Measurements from ENCODE around the gene PSME2.
"Not testable (repeated sequence)": the region's sequence is repeated elsewhere in the genome, so short reads cannot be mapped to it uniquely, and the experiment has no call there.

PSME2 gene

DNA sequence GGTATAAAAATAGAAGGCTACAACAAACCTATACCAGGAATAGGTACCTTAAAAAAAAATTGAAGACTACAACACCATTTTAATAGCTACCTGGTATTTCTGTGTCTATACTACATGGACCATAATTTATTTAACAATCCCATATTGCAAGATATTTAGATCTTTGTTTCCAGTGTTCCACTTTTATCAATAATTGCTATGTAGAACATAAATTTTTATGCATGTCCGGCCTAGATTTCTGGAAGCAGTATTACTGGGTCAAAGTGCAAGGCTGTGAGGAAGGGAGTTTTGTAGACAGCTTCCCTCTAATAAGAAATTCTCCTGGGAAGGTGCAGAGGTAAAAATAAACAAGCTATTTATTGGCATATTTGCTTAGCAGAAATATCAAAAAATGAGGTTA lies 35.9 kb downstream of the PSME2 start:
- DNase-seq, result no peak

DNA sequence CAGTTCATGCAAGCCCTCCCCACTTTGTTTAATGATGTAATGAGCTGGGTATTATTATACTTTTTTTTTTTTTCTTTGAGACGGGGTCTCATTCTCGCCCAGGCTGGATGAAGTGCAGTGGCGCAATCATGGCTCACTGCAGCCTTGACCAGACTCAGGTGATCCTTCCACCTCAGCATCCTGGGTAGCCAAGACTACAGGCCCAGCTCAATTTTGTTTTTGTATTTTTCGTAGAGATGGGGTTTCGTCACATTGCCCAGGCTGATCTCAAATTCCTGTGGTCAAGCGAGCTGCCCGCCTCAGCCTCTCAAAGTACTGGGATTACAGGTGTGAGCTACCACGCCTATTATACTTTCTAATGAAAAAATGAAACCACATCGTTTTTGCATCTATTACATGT lies 36.4 kb downstream of the PSME2 start:
- no peak for DNase-seq

DNA sequence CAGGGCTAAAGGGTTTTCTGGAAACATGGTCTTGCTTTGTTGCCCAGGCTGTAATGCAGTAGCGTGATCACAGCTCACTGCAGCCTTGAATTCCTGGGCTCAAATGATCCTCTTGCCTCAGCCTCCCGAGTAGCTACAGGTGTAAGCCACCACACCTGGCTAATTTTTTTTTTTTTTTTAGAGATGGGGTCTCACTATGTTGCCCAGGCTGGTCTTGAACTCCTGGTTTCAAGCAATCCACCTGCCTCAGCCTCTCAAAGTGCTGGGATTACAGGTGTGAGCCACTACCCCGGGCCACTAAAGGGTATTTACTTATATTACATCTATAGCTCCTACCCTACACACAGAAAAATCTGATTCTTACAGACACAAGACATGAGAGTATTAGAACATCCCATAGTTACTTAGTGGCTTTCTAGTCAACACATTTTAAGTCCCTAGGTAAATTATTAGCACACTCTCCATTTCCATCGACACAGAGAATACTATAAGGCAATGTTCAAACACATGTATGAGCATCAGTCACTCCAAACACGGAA lies 38.0 kb downstream of the PSME2 start:
- DNase-seq, result no peak

DNA sequence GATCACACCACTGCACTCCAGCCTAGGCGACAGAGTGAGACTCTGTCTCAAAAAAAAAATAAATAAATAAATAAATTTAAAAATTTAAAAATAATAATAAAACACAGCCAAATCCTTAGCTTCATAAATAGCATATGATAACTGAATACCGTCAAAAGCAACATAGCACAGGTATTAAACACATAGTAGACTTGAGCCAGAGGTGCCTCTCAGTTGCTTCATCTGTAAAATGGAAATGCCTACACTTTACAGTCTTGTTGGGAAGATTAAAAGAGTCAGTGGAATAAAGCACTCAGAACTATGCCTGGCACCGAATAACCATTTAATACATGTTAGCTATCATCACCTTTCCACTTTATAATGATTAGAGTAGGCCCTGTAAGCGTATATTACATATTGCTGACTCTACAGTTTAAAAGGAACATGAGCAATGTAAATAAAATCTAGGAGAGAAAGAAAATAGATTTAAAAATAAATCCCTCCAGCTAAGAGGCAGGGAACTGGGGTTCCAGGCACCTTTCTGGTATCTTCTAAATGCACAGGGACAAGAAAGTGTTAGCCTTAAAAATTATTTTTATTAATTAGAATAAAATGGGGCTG lies 39.6 kb downstream of the PSME2 start:
- no peak for DNase-seq

DNA sequence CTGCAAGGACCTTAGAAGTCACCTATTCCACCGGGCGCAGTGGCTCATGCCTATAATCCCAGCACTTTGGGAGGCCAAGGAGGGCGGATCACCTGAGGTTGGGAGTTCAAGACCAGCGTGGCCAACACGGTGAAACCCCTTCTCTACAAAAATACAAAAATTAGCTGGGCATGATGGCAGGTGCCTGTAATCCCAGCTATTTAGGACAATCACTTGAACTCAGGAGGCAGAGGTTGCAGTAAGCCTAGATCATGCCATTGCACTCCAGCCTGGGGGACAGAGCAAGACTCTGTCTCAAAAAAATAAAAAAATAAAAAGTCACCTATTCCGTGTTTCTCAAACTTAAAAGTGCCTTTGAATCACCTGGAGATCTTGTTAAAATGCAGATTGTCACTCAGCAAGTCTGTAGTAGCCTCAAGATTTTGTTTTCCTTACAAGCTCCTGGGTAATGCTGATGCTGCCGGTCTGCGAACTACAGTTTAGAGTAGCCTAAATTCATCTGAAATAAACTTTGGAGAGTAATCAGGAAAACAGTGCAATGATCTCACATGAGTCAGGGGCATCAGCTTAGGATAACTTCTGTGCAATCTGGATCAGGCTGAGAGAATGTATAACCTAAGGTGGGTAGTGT lies 40.7 kb downstream of the PSME2 start:
- DNase-seq, result not testable (repeated sequence)

DNA sequence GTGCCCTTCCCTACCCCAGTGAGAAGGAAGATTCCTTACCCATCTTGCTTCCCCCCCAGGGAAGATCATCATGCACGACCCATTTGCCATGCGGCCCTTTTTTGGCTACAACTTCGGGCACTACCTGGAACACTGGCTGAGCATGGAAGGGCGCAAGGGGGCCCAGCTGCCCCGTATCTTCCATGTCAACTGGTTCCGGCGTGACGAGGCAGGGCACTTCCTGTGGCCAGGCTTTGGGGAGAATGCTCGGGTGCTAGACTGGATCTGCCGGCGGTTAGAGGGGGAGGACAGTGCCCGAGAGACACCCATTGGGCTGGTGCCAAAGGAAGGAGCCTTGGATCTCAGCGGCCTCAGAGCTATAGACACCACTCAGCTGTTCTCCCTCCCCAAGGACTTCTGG lies 43.0 kb downstream of the PSME2 start:
- DNase-seq, result no peak

DNA sequence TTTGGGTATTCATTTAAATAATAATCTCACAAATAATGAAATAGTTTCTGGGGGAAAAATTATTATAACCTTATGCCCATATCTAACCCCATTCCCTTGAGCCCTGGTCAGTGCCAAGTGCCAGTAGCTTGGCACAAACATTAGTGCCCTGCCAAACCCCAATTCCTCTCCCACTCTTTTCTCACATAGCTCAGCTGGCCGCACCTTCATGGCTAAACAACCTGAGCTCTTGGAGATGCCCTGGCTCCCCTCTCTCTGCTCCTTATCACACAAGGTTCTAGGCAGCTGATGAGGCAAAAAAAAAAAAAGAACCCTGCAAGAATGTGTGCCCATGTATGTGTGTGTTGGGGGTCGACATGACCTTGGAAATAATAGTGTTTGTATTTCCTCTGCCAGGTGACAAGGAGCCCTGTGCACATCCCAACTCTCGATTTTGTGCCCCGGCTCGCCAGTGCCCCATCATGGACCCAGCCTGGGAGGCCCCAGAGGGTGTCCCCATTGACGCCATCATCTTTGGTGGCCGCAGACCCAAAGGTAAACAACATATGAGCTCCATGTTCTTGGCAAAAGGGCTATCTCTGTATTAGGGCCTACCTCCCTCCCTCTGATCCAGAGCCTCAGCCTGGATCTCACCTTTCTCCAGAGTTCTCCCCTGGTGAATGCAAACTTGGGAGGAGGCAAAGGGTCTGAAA lies 43.9 kb downstream of the PSME2 start:
- DNase-seq, result no peak

DNA sequence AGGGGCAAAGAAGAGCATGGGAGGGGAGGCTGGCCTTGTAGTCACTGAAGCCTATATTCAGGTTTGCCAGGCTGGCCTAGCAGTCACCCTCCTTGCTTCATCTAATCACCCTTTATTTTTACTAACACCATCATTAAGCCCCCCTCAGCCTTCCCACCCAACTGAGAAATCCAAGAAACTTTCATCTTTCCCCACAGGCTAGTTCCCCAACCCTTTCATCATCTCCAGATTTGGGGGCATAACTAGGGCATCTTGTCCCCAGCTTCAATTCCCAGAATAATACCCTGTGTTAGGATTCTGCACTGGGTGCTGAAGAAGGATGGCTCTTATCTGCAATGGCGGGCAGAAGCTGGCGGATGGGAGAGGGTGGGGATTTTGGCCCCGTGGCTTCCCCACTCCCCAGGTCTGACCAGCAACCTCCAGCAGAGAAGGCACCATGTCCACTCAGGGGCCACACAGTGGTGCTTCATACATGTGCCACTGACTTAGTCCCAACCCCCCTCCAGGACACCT lies 45.4 kb downstream of the PSME2 start:
- no peak for DNase-seq

DNA sequence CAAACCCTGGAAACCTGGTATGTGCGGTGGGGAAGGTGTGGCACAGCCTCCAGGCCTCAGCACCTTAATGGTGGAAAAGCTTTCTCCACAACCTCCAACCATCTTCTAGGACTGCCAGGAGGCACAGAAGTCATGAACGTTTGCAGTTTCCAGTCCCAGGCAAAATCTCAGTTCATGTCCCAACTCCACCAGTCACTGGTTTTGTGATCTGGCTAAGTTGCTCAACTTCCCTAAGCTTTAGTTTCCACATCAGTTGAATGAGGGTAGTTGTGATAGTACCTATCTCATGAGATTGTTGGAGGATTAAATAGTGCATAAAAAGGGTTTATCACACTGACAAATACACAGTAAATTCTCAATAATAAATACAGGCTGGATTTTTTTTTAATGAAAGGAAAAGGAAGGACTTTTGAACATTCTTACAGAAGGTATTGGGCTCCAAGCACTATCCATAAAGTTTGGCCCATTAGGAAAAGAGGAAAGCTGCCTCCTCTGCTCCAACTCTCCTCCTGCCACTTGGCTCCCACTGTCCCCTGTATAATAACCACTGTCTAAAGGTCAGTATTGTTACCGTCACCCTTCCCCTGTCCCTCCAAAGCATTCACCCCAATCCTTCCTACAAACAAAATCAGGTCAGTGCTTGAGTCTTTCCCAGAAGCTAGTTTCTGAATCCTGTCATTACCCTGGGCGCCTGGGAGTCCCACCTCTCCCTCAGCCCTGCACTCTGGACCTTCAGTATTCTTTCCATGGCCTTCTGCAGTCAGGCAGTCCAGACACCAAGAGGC lies 46.0 kb downstream of the PSME2 start:
- no peak for DNase-seq

DNA sequence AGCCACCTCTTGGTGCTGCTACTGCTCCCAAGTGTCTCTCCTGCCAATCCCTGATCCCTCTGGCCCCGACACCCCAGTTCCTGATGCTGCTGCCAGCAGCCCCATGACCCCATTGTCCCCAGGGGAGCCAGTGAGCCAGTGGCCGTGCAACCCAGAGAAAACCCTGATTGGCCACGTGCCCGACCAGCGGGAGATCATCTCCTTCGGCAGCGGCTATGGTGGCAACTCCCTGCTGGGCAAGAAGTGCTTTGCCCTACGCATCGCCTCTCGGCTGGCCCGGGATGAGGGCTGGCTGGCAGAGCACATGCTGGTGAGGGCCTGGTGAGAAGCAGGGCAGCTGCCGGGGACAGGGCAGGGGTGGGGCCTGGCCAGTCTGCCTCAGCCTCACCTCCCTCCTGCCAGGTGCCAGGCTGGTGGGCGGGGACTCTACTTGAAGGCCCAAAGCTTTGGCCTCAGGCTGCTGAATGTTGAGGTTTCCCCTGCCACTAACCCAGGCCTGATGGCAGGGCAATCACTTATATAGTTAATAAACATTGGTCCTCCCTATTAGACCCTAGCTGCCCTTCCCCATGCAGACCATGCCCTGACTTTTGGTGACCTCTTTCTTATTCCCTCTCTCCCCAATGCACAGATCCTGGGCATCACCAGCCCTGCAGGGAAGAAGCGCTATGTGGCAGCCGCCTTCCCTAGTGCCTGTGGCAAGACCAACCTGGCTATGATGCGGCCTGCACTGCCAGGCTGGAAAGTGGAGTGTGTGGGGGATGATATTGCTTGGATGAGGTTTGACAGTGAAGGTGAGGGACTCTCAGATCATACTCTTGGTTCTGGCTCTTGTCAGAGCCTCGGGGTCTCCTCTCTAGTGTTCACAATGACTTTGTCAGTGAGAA lies 47.2 kb downstream of the PSME2 start:
- DNase-seq, result peak; percentile 52

DNA sequence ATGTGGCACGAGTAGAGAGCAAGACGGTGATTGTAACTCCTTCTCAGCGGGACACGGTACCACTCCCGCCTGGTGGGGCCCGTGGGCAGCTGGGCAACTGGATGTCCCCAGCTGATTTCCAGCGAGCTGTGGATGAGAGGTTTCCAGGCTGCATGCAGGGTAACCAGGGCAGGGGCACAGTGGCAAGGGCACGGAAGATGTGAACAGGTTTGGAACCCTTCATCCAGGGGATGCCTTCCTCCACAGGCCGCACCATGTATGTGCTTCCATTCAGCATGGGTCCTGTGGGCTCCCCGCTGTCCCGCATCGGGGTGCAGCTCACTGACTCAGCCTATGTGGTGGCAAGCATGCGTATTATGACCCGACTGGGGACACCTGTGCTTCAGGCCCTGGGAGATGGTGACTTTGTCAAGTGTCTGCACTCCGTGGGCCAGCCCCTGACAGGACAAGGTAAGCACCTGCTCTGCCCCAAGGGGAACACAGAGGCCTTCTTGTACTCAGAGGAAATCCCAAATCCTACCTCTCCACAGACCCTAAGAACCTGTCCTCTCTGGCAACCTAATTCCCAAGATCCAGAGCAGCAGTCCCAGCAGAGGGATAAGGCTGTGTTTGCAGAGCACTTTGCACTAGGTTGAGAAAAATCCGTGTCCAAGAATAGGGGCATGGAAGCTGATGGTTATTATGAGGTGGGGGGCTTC lies 48.0 kb downstream of the PSME2 start:
- DNase-seq, result no peak

DNA sequence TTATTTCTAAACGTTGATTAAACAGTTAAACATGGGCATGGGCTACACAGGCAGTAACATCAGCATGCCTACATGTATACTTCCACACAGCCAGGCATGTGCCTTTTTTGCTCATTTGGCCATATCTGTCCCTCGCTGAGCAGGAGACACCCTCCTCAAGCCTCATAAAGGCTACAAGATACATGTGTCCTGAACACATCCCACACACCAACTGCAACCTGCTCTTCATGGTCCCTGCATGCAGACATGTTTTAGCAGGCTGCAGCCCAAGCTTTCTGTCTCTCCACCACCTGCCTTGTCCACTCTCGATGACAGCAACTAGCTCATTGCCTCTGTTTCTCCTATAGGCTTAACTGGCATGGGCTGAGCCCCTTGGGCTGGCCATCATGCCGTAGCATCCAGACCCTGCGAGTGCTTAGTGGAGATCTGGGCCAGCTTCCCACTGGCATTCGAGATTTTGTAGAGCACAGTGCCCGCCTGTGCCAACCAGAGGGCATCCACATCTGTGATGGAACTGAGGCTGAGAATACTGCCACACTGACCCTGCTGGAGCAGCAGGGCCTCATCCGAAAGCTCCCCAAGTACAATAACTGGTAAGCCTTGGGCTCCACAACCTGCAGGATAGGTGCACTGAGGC lies 49.7 kb downstream of the PSME2 start:
- no peak for DNase-seq

DNA sequence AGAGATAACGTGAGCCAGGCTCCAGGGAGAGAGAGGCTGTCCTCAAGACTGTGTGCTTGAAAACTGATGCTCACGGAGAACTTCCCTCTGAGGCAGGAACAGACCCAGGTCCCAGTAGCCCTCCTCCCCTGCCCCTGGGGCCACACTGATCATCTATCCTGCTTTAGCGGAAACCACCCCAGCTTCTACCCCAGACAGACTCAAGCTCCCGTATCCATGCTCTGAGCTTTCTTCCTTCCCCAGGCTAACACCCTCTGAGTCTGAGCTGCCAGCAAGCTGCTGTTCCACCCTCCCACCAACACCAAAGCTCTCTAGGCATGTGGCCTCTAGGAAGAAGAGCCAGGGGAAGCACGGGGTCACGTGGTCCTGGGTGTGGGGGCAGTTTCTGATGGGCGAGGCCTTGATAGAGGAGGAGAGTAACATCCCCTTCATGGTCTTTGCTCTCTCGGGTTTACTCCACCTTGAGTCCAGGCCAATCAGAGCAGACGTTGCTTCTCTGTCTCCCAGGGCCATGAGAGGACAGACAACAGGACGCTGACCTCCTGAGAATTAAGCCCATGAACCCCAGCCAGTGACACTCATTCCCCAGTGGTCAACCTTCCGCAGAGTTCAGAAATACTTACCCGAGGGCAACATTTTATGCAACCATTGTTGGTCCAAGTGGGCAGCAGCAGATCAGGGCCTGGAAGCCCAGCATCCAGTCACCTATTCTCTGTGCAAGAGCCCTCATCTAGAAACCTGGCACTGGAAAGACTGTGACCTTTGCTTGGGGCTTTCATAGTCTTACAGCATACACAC lies 50.9 kb downstream of the PSME2 start:
- DNase-seq, result no peak

DNA sequence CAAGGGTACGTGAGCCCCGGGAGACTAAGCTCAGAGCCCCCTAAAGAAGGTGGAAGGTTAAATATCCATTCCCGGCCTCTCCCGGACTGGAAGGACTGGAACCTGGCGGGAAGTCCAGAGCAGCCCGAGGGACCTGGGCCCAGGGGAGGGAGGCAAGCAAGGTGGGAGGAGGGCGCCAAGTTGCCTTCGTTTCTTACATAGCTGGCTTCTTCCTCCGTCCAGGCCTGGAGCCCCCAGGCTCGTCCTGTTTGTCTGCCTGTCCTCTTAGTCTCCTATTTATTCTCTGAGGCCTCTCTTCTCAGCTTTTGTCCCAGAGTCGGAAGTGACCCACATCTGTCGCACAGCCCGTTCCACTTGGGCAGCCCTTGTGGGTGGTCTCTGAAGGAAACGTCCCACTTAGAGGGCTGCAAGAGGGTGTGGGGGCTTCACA lies 51.6 kb downstream of the PSME2 start:
- no peak for DNase-seq

DNA sequence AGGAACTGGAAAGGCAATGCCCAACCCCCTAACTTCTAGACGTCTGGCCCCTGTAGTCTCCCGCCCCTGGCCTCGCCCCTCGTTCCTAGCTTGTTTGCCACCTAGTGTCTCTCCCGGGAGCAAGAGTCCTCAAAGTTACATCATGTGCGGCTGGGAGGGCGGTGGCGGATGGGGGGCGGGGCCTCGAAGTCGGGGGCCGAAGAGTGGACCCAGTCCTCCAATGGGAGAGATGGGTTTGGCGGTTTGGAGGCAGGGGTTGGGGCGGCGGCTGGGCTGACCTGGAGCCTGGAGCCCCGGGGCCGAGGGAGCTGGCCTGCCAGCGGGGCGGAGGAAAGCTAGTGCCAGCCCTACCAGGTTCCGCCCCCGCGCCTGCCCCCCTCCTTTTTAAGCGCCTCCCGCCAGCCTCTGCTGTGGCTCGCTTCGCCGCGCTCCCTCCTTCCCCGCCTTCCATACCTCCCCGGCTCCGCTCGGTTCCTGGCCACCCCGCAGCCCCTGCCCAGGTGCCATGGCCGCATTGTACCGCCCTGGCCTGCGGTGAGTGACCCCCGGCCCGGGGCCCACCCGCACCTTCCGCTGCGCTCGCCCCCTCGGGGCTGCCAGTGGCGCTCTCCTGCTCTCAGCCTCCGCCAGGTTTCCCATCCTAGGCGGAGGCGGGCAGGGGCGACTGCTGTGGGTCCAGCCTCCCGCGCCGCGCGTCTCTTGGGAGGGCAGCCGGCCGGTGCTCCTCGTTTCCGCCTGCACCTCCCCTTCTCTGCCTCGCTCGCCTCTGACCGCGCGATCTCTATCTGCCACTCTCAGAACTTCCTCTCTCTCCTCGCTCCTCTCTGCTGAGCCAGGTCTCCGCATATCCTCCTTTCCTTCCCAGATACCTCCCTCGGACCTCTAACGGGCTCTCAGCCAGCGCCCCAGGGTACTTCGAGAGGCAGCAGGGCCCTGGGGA lies 52.2 kb downstream of the PSME2 start, which contains the start of gene PCK2:
TSS of gene PCK2 (plus strand) at position 411 of the 940 bp plus-strand sequence. CDS start at position 506, 95 bp downstream.
- DNase-seq, result peak; percentile 95
